Brain microvascular endothelial cell (primary cell): ENCODE measurements around the gene CLEC4A.

Source experiments
- DNase-seq: peaks from one replicate; pipeline ENCODE4 v3.0.0-alpha.2; 2020
- H3K27ac ChIP-seq: fragments of 250-450 bp; sonication (Bioruptor Pico); 2 replicates; pipeline ENCODE4 v1.5.1; 2020; ENCODE audit warnings: mild to moderate bottlenecking, moderate library complexity
- H3K27me3 ChIP-seq: fragments of 250-450 bp; sonication (Bioruptor Pico); replicated peaks from 2 replicates; pipeline ENCODE4 v1.5.1; 2020; ENCODE audit warnings: mild to moderate bottlenecking
- H3K36me3 ChIP-seq: fragments of 250-450 bp; sonication (Bioruptor Pico); replicated peaks from 2 replicates; pipeline ENCODE4 v1.5.1; 2020; ENCODE audit warnings: mild to moderate bottlenecking
- H3K4me3 ChIP-seq: 2 replicates; pipeline ENCODE4 v1.5.1; 2011; ENCODE audit warnings: low read depth, mild to moderate bottlenecking, control low read depth, low read length, moderate library complexity
- in situ Hi-C: cut with HindIII; loops from 2 replicates; pipeline ENCODE4 v1.10.0; 2017; ENCODE audit warnings: low sequenced_read_pairs, low pct_ligation_motif_present
- TF ChIP-seq, protein P1 (sequence below): IDR thresholded peaks from 2 replicates; pipeline ENCODE4 v1.5.1; 2011; ENCODE audit warnings: low read depth, mild to moderate bottlenecking, moderate library complexity, low read length, control low read depth, inconsistent platforms; ENCODE audit errors: missing control alignments

CLEC4A gene

DNA sequence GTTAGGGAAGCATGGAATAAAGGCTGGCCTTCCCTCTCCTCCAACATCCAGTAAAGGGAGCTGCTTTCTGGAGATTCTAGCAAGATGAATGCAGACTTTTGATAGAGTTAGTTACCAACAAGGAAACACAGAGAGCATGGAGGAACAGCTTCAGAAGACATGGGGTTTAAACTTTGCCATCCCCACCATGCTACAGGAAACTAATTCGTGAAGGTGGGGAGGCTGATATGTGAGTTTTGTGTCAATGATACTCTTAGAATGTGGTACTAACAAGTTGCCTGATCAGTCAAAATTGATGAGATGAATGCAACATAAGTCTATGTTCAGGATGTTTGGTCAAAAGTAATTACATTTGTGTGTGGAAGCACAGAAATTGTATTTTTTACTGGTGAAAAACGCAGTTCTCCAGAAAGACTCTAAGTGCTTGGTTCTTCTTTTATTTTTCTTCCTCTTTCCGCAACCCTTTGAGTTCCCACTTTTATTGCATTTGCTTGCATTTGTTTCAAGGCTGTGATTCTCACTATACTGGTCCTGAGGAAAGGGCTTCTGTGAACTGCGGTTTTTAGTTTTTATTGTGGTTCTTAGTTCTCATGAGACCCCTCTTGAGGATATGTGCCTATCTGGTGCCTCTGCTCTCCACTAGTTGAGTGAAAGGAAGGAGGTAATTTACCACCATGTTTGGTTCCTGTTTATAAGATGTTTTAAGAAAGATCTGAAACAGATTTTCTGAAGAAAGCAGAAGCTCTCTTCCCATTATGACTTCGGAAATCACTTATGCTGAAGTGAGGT, at the start of gene CLEC4A:
Gene CLEC4A (plus strand): TSS at position 494 of the 789 bp plus-strand sequence. CDS start 262 bp downstream, at position 756.
- no peaks in the 10 kb centered on the region for H3K27me3 ChIP-seq
- no peaks in the 10 kb centered on the region for H3K36me3 ChIP-seq
- in situ Hi-C loops = no loop called here
- TF ChIP-seq, protein P1, sequence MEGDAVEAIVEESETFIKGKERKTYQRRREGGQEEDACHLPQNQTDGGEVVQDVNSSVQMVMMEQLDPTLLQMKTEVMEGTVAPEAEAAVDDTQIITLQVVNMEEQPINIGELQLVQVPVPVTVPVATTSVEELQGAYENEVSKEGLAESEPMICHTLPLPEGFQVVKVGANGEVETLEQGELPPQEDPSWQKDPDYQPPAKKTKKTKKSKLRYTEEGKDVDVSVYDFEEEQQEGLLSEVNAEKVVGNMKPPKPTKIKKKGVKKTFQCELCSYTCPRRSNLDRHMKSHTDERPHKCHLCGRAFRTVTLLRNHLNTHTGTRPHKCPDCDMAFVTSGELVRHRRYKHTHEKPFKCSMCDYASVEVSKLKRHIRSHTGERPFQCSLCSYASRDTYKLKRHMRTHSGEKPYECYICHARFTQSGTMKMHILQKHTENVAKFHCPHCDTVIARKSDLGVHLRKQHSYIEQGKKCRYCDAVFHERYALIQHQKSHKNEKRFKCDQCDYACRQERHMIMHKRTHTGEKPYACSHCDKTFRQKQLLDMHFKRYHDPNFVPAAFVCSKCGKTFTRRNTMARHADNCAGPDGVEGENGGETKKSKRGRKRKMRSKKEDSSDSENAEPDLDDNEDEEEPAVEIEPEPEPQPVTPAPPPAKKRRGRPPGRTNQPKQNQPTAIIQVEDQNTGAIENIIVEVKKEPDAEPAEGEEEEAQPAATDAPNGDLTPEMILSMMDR = no peak
- H3K4me3 ChIP-seq = no peak within 1 kb of the TSS
- no peak within 1 kb of the TSS for H3K27ac ChIP-seq
- DNase-seq = no peak

DNA sequence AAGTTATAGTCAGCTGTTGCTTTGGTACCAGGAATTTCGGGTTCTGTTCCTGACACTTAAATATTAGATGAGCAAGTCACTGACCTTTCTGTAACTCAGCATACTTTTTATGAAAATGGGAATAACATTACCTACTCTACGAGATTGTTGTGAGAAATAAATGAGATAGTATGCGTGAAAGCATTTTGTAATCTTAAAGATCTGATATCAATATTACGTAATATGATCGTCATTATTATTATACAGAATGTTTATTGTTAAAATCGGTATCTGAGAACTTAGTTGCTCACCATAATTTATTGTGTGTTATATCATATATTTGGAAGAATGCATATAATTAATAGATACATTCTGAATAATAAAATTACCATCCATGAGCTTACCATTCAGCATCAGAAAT, 47.5 kb upstream of the CLEC4A start:
- in situ Hi-C loops = no loop called here
- Histone ChIP-seq H3K27me3 (no peaks in the 10 kb centered on the region), H3K4me3 (no peak overlapping the region), H3K27ac (no peak overlapping the region), H3K36me3 (no peaks in the 10 kb centered on the region)
- TF ChIP-seq, protein P1 = no peak
- DNase-seq = no peak

DNA sequence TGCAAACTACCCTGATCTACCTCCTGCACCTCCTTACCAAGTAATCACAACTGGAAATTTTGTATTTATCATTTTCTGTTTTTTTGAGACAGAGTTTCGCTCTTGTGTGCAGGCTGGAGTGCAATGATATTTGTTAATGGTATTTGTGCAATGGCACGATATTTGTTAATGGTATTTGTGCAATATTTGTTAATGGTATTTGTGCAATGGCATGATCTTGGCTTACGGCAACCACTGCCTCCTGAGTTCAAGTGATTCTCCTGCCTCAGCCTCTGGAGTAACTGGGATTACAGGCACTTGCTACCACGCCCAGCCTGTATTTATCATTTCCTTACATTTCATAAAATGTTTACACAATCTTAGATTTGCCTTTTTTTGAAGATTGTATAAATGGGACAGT, 47.1 kb upstream of the CLEC4A start:
- no peak overlapping the region for H3K27ac ChIP-seq
- no peaks in the 10 kb centered on the region for H3K27me3 ChIP-seq
- no peak overlapping the region for H3K4me3 ChIP-seq
- in situ Hi-C loops = no loop called here
- DNase-seq = no peak
- TF ChIP-seq, protein P1 = no peak
- H3K36me3 ChIP-seq = no peaks in the 10 kb centered on the region

DNA sequence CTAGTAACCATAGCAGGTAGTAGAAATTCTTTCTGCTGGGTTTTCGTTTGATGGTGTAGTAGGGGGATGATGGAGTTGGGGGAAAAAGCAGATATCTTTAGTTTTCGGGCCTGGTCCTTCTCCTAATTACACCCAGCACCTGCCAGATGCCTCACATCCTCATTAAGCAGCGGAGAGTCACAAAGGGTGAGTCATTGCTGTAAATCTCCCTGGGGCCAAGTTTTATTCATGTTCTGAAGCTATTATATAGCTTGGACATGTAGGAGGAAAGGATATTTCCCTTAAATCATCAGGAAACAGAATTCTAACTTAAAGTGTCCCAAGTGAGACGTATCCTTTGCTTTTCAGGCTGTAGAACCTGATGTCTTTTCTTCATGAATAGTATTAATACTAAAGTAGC, 46.2 kb upstream of the CLEC4A start:
- H3K4me3 ChIP-seq = no peak overlapping the region
- H3K27me3 ChIP-seq = no peaks in the 10 kb centered on the region
- in situ Hi-C loops = no loop called here
- no peak for DNase-seq
- H3K27ac ChIP-seq = no peak overlapping the region
- H3K36me3 ChIP-seq = no peaks in the 10 kb centered on the region
- TF ChIP-seq, protein P1 = no peak

DNA sequence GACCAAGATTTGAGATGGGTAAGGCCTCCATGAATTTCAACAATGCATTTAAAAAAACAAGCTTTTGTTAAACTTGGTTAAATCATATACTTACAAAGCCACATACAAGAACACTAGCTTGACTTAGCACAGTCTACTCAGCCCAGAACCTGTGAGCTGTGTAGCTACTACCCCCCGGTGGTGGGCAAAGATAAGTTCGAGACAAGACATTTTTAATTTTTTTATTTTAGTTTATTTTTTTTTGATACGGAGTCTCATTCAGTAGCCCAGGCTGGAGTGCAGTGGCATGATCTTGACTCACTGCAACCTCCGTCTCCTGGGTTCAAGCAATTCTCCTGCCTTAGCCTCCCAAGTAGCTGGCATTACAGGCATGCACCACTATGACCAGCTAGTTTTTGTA, 45.0 kb upstream of the CLEC4A start:
- DNase-seq = peak; percentile 63
- in situ Hi-C loops = no loop called here
- Histone ChIP-seq H3K4me3 (no peak overlapping the region), H3K27ac (no peak overlapping the region), H3K36me3 (no peaks in the 10 kb centered on the region), H3K27me3 (no peaks in the 10 kb centered on the region)
- TF ChIP-seq, protein P1 = peak; percentile 73

DNA sequence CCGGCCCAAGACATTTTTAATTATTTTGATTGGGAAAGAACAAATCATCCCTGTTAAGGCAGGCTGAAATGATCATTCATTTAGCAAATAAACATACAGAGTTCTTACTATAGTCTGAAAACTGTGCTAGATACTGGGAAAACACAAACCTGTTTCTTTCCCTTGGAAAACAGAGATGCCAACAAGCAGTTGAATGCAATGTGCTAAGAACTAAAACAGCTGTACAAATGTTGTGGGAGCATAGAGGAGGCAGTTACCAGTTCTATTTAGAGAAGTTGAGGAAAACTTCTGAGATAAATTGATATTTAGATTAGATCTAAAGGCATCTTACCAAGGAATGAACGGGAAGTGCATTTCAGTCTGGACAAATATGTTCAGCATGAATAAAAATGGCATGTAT, 44.5 kb upstream of the CLEC4A start:
- H3K27ac ChIP-seq = no peak overlapping the region

More for the DNA sequence above, 44.5 kb upstream of the CLEC4A start:
- TF ChIP-seq, protein P1 = no peak
- Histone ChIP-seq H3K4me3 (no peak overlapping the region), H3K36me3 (no peaks in the 10 kb centered on the region), H3K27me3 (no peaks in the 10 kb centered on the region)
- in situ Hi-C loops = no loop called here
- no peak for DNase-seq
